Measurements from ENCODE around the gene USE1. TPM values are rescaled to one million over a fixed set of nuclear protein-coding genes. Genes with fewer than 3 reads are reported as not detected.

The USE1 gene
- total and polyA plus RNA-seq, 2 of the 4 experiments (the other 2 are of a cell fraction): 17.2 to 24.2 TPM

DNA sequence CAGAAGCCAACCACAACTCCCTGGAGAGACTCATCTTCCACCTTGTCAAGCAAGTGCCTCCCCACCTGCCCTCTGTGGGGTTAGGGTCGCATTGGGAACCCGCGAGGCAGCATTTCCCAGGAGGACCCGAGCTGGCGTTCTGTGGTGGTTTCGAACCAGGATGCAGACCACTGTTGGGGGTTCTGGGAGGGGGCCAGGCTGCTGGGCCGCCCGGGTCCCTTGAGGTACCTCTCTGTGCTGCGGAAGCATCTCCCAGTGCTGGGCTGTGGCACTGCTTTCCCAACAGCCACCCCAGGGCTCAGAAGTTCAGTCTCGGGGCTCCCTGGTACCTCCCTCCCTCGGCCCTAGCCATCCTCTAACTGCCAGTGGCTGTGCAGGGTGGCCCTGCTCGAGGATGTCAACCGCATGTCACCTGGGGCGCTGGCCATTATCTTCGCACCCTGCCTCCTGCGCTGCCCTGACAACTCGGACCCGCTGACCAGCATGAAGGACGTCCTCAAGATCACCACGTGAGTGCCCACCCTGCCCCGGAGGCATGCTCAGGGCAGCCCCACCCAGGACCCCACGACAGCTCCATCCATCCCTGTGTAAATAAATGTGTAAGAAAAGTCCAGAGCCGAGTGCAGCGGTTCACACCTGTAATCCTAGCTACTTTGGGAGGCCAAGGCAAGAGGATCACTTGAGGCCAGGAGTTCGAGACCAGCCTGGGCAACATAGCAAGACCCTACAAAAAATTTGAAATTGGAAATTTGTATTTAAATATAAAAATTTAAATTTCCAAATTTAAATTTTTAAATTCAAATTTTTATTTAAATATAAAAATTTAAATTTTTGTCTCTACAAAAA, 8.2 kb upstream of the USE1 start:
- ChIA-PET CTCF (no interaction called here), POLR2A (ENCODE audit: unreplicated experiment) (interaction anchor here (0.5 kb wide), 1 partner anchor 130 kb away, joined by 3 read pairs; no protein-coding TSS in a partner anchor)
- H2BK120ac ChIP-seq (ENCODE audit: low read depth, low read length): no peak overlapping the region
- H2AK5ac ChIP-seq (ENCODE audit: low read depth, low read length): no peak overlapping the region
- H3K23ac ChIP-seq (ENCODE audit: low read depth, low read length): no peak overlapping the region
- H4K5ac ChIP-seq (ENCODE audit: low read depth, low read length): no peak overlapping the region
- TF ChIP-seq MAFK (IDR thresholded peaks at IDR 0.05; ENCODE audit: low read depth, low read length) (no peak), POLR2A (IDR thresholded peaks at IDR 0.05; ENCODE audit: low read depth, low read length) (no peak), SMC3 (IDR thresholded peaks at IDR 0.05; ENCODE audit: low read depth, low read length) (no peak), RFX5 (IDR thresholded peaks at IDR 0.05; ENCODE audit: low read depth, low read length) (no peak), NFE2L2 (IDR thresholded peaks at IDR 0.05; ENCODE audit: low read depth, low read length) (no peak), CTCF (conservative IDR thresholded peaks at IDR 0.05; ENCODE audit: low read depth, low read length) (no peak), BHLHE40 (IDR thresholded peaks at IDR 0.05; ENCODE audit: low read depth, low read length) (no peak), RAD21 (IDR thresholded peaks at IDR 0.05; ENCODE audit: low read length) (no peak), CEBPB (IDR thresholded peaks at IDR 0.05; ENCODE audit: low read depth, low read length) (no peak), RCOR1 (IDR thresholded peaks at IDR 0.05; ENCODE audit: insufficient replicate concordance, low read length) (no peak), FOS (IDR thresholded peaks at IDR 0.05; ENCODE audit: low read depth, low read length) (no peak), MAZ (IDR thresholded peaks at IDR 0.05; ENCODE audit: borderline replicate concordance, low read depth, low read length) (no peak), CHD1 (IDR thresholded peaks at IDR 0.05; ENCODE audit: low read depth, low read length) (no peak)
- intact Hi-C loops (cut with micrococcal nuclease): no loop called here
- no peak overlapping the region for H3K56ac ChIP-seq (ENCODE audit: extremely low read depth, insufficient read depth, low read length)
- no peaks in the 10 kb centered on the region for H3K4me1 ChIP-seq (ENCODE audit: control insufficient read depth, insufficient read depth, low read length)
- H2BK20ac ChIP-seq (ENCODE audit: low read depth, low read length): no peak overlapping the region
- peaks cover 75% of the 10 kb centered on the region for H3K36me3 ChIP-seq (ENCODE audit: control insufficient read depth, insufficient read depth, low read length)
- peaks cover 6 to 28% of the 10 kb centered on the region in 2 experiments; a peak in 3 of 4 replicates for H3K79me1 ChIP-seq (ENCODE audit: low read depth in 1 of 2, low read length in 2 of 2)
- H2BK15ac ChIP-seq (ENCODE audit: low read depth, low read length): no peak overlapping the region
- H3K9me3 ChIP-seq (ENCODE audit: control insufficient read depth, insufficient read depth, low read length): no peaks in the 10 kb centered on the region
- H3K4me2 ChIP-seq (ENCODE audit: low read depth, low read length): no peak overlapping the region
- H3K14ac ChIP-seq (replicated peaks; ENCODE audit: low read depth, low read length): no peak overlapping the region
- no peak overlapping the region for H3K18ac ChIP-seq (ENCODE audit: low read depth, low read length)
- H4K20me1 ChIP-seq (ENCODE audit: insufficient read depth, low read length): peaks cover 18% of the 10 kb centered on the region
- H3K9ac ChIP-seq (ENCODE audit: low read depth, low read length): no peak overlapping the region
- no peak overlapping the region for H2AFZ ChIP-seq (replicated peaks; ENCODE audit: low read length, poor library complexity)
- no peak overlapping the region for H3K27ac ChIP-seq (ENCODE audit: insufficient read depth, low read length)
- no peak overlapping the region for H2BK5ac ChIP-seq (ENCODE audit: low read depth, low read length, poor library complexity, severe bottlenecking)
- no peak overlapping the region for H2AK9ac ChIP-seq (replicated peaks; ENCODE audit: low read depth, low read length, poor library complexity)
- H3K4ac ChIP-seq (ENCODE audit: low read depth, low read length): no peak overlapping the region
- H3K4me3 ChIP-seq (ENCODE audit: insufficient read depth, low read depth, low read length): no peak overlapping the region
- in situ Hi-C loops (cut with MboI; ENCODE audit: low sequenced_read_pairs): loop anchor here (10.0 kb wide), 1 partner anchor 78 kb away; the partner anchor contains the start of gene ANKLE1
- no peaks in the 10 kb centered on the region for H3K27me3 ChIP-seq (ENCODE audit: control insufficient read depth, insufficient read depth, low read length)
- no TSS peak for BruUV-seq (replicated peaks)
- 96% methylated on average over 3 of the region's 25 CpGs; no CpG with 5 or more reads in 1 of the 2 experiments for WGBS, 2 experiments (ENCODE audit: extremely low coverage in 2 of 2, insufficient read length in 1 of 2)
- H3K9me1 ChIP-seq (ENCODE audit: insufficient read depth, low read length): peaks cover 11% of the 10 kb centered on the region
- no peak overlapping the region for H4K91ac ChIP-seq (ENCODE audit: insufficient read depth, low read depth, low read length)
- DNase-seq: no peak
- ATAC-seq (ENCODE audit: low read depth): no peak
- no peak overlapping the region for H4K8ac ChIP-seq (ENCODE audit: low read depth in 2 of 2, low read length in 2 of 2)
- dilution Hi-C loops (cut with HindIII; ENCODE audit: low sequenced_read_pairs, unreplicated experiment): no loop called here

Measured in IMR-90 (cell line).